HepG2 (cell line): ENCODE results near the gene NRN1L. TPM values are rescaled to one million over a fixed set of nuclear protein-coding genes. Genes with fewer than 3 reads are reported as not detected.
A peak's percentile ranks its signal among the peaks of the same experiment; 100 is the strongest.

Experiments used
- CHD4 ChIP-seq: fragments of 200-600 bp; sonication (generic); IDR thresholded peaks from 2 replicates; pipeline ENCODE4 v1.7.0; 2017; ENCODE audit warnings: mild to moderate bottlenecking, low read length, borderline replicate concordance
- FIP1L1 ChIP-seq: fragments of 200-400 bp; formaldehyde crosslinking; IDR thresholded peaks from 2 replicates; pipeline ENCODE4 v1.6.1; 2018; ENCODE audit warnings: low read depth, mild to moderate bottlenecking, low read length, moderate library complexity, borderline replicate concordance; ENCODE audit not compliant: insufficient read depth
- LBX2 ChIP-seq: sonication (generic); formaldehyde crosslinking; IDR thresholded peaks from 2 replicates; pipeline ENCODE4 v1.5.0; 2020; ENCODE audit warnings: missing genetic modification reagents, mild to moderate bottlenecking, borderline replicate concordance
- MATR3 ChIP-seq: sonication (generic); formaldehyde crosslinking; IDR thresholded peaks from 2 replicates; pipeline ENCODE4 v1.4.0; 2020; ENCODE audit warnings: missing genetic modification reagents
- TBX3 ChIP-seq: fragments of 450-650 bp; IDR thresholded peaks from 2 replicates; pipeline ENCODE4 v1.6.1; 2017; ENCODE audit warnings: antibody characterized with exemption, mild to moderate bottlenecking, inconsistent platforms, borderline replicate concordance
- TCF12 ChIP-seq, 2 experiments: fragments of 450-650 bp in 1 of 2; sonication (generic) in 1 of 2; formaldehyde crosslinking in 1 of 2; IDR thresholded peaks; 2 replicates each; pipeline versions ENCODE4 v1.6.1 to v1.8.0; 2017 to 2022; ENCODE audit warnings: antibody characterized with exemption in 1 of 2, mild to moderate bottlenecking in 1 of 2, missing genetic modification reagents in 1 of 2, moderate library complexity in 1 of 2
- ZFP36 ChIP-seq: fragments of 150-350 bp; IDR thresholded peaks from 2 replicates; pipeline ENCODE4 v1.6.1; 2018; ENCODE audit warnings: borderline replicate concordance, low read length, low read depth; ENCODE audit not compliant: partially characterized antibody
- ZFP37 ChIP-seq: sonication (generic); formaldehyde crosslinking; IDR thresholded peaks from 2 replicates; pipeline ENCODE4 v1.4.0; 2020; ENCODE audit warnings: missing genetic modification reagents, borderline replicate concordance
- ZMYM2 ChIP-seq: sonication (generic); formaldehyde crosslinking; IDR thresholded peaks from 2 replicates; pipeline ENCODE4 v1.8.0; 2022; ENCODE audit warnings: mild to moderate bottlenecking, missing genetic modification reagents
- ZNF407 ChIP-seq: sonication (generic); formaldehyde crosslinking; IDR thresholded peaks from one replicate; pipeline ENCODE4 v1.5.1; 2020; ENCODE audit warnings: mild to moderate bottlenecking, missing genetic modification reagents; ENCODE audit errors: not compliant biosample characterization
- ZNF451 ChIP-seq: sonication (generic); formaldehyde crosslinking; IDR thresholded peaks from 2 replicates; pipeline ENCODE4 v1.5.0; 2020; ENCODE audit warnings: mild to moderate bottlenecking, missing genetic modification reagents
- ZNF460 ChIP-seq: sonication (generic); formaldehyde crosslinking; IDR thresholded peaks from 2 replicates; pipeline ENCODE4 v1.5.1; 2020; ENCODE audit warnings: missing genetic modification reagents, mild to moderate bottlenecking, borderline replicate concordance
- ZNF710 ChIP-seq: sonication (generic); formaldehyde crosslinking; IDR thresholded peaks from 2 replicates; pipeline ENCODE4 v1.5.0; 2020; ENCODE audit warnings: mild to moderate bottlenecking, missing genetic modification reagents, borderline replicate concordance
- ZZZ3 ChIP-seq: sonication (generic); formaldehyde crosslinking; IDR thresholded peaks from 2 replicates; pipeline ENCODE4 v1.4.0; 2020; ENCODE audit warnings: missing genetic modification reagents, mild to moderate bottlenecking, borderline replicate concordance
- polyA plus RNA-seq, 8 experiments: library from polyadenylated mRNA; depleted of rRNA in 3 of 8; stranded (reverse) in 7 of 8; unstranded in 1 of 8; fragments of >200 nt; fragmentation: Illumina TruSeq in 4 of 8; extraction: Trizol in 4 of 8; gene quantifications; 2 replicates each; pipeline versions ENCODE4 v1.2.1 to v1.2.3, GENCODE V29; 2011 to 2016; ENCODE audit warnings: low read depth in 4 of 8, missing spikeins in 1 of 8, mixed read lengths in 1 of 8; ENCODE audit not compliant: insufficient read depth in 1 of 8
- total RNA-seq, 5 experiments: library from RNA; depleted of rRNA; stranded (reverse); fragments of >200 nt; fragmentation: Illumina TruSeq; extraction: Trizol; gene quantifications; 2 replicates each; pipeline ENCODE4 v1.2.3, GENCODE V29; 2016; ENCODE audit warnings: low read depth in 1 of 5

NRN1L gene
- total and polyA plus RNA-seq, 2 of the 13 experiments (the other 11 are each of a cell fraction or from before 2014, with no cell fraction given) = 0.53 to 1.2 TPM

DNA sequence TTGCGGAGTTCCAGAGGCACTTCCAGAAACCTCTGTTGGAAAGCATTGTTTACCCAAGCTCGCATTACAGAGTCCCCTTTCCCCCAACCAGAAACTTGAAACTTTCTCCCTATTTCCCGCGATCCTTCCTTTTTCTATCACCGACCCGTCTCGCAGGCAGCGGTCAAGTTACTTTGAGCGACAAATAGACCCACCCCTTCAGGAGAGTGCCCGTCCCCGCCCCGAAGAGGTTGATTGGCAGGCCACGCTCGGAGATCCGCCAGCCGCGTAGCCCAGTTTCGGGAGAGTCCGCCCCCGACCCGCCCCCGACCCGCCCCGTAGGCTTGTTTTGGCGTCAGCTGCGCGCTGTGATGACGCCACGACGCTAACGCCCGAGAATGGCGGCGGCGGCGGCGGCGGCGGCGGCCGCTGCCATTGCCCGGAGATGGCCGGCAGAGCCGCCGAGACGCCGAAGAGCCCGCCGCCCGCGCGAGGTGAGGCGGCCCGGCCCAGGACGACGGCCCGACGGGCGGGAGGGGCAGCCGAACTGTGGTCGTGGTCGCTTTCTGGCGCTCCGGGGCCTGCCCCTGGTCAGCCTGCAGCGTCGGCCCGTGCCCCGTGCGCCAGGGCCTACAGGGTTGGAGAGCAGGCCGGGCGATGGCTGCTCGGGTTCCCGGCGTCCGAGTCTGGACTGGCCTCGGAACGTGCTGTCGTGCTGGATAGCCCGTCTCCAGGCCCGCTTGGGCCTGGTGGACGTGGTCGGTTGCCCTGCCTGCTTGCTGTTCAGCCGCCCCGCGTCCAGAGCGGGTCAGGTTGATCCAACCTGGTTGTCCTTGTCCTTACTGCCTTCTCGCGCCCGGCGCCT, 8.4 kb downstream of the NRN1L start, which contains the start of gene PSKH1 (continued):
- TF ChIP-seq ZMYM2 (no peak), ZNF407 (no peak), ZNF710 (peak; percentile 53; the same call in 1 of the 2 replicates), ZNF451 (CRISPR knock-in tag) (0 out of 2 replicates have a peak, but pooled peaks have one; percentile 27), FIP1L1 (no peak), TBX3 (no peak), CHD4 (no peak), ZZZ3 (CRISPR knock-in tag) (peak; percentile 78; the same call in 1 of the 2 replicates), LBX2 (CRISPR knock-in tag) (0 out of 2 replicates have a peak, but pooled peaks have one; percentile 87), ZFP36 (no peak), ZNF460 (no peak), TCF12 (IDR thresholded peaks at IDR 0.05) (no peak), TCF12 (CRISPR knock-in tag; IDR thresholded peaks at IDR 0.05) (peak; percentile 68; the same call in 1 of the 2 replicates), MATR3 (no peak), ZFP37 (CRISPR knock-in tag) (peak; percentile 34; the same call in 1 of the 2 replicates)
